PC-9 (cell line): ENCODE data around the gene CCPG1. TPM values are rescaled to one million over a fixed set of nuclear protein-coding genes. Genes with fewer than 3 reads are reported as not detected.

Source experiments
- BruUV-seq: library from RNA; stranded (reverse); fragments of 400-500 nt; replicated peaks from 2 replicates; lab custom pipeline; 2021; lab: Mats Ljungman, UMichigan
- CTCF ChIA-PET: fragments of 300-600 bp; sonication (Branson Sonifier 250); formaldehyde crosslinking; loops from one replicate; lab custom pipeline; 2022; ENCODE audit warnings: antibody characterized with exemption; lab: Charles Lee
- POLR2A ChIA-PET: fragments of 300-600 bp; sonication (Branson Sonifier 250); formaldehyde crosslinking; loops from one replicate; lab custom pipeline; 2022; ENCODE audit warnings: antibody characterized with exemption; ENCODE audit not compliant: unreplicated experiment; lab: Charles Lee
- DNase-seq, 2 experiments: peaks; one replicate each; pipeline versions ENCODE4 v3.0.0 to v3.0.0-alpha.2; 2015 to 2022; ENCODE audit warnings: mixed read lengths in 1 of 2
- H2AFZ ChIP-seq: fragments of 200-600 bp; sonication (generic); 2 replicates; pipeline ENCODE4 v1.8.1; 2017; ENCODE audit warnings: antibody characterized with exemption
- H3F3A ChIP-seq: fragments of 200-600 bp; sonication (generic); 2 replicates; pipeline ENCODE4 v1.8.1; 2017; ENCODE audit warnings: antibody characterized with exemption, mild to moderate bottlenecking, low read depth; ENCODE audit not compliant: insufficient read depth
- H3K27ac ChIP-seq: fragments of 200-600 bp; sonication (generic); 2 replicates; pipeline ENCODE4 v1.6.1; 2016; ENCODE audit warnings: mixed run types
- H3K27me3 ChIP-seq: fragments of 200-600 bp; sonication (generic); 2 replicates; pipeline ENCODE4 v1.6.1; 2016; ENCODE audit warnings: low read depth, mixed run types; ENCODE audit not compliant: insufficient read depth
- H3K36me3 ChIP-seq: fragments of 200-600 bp; sonication (generic); 2 replicates; pipeline ENCODE4 v1.6.1; 2016; ENCODE audit warnings: low read depth, mixed run types
- H3K4me1 ChIP-seq: fragments of 200-600 bp; sonication (generic); replicated peaks from 2 replicates; pipeline ENCODE4 v1.6.1; 2016; ENCODE audit warnings: mixed run types; ENCODE audit not compliant: insufficient read depth
- H3K4me2 ChIP-seq: fragments of 200-600 bp; sonication (generic); 2 replicates; pipeline ENCODE4 v1.6.1; 2017; ENCODE audit warnings: mixed run types
- H3K4me3 ChIP-seq: fragments of 200-600 bp; sonication (generic); 2 replicates; pipeline ENCODE4 v1.6.1; 2016; ENCODE audit warnings: mixed run types
- H3K79me2 ChIP-seq: fragments of 200-600 bp; sonication (generic); 2 replicates; pipeline ENCODE4 v1.6.1; 2017; ENCODE audit warnings: low read depth, mixed run types
- H3K9me2 ChIP-seq: fragments of 200-600 bp; sonication (generic); 2 replicates; pipeline ENCODE4 v1.8.1; 2017; ENCODE audit warnings: mild to moderate bottlenecking; ENCODE audit not compliant: insufficient read depth
- H3K9me3 ChIP-seq: fragments of 200-600 bp; sonication (generic); 2 replicates; pipeline ENCODE4 v1.8.1; 2016; ENCODE audit warnings: low read depth; ENCODE audit not compliant: insufficient read depth
- H4K20me1 ChIP-seq: fragments of 200-600 bp; sonication (generic); 2 replicates; pipeline ENCODE4 v1.8.1; 2017; ENCODE audit not compliant: insufficient read depth
- EZH2 ChIP-seq: fragments of 200-600 bp; sonication (generic); IDR thresholded peaks from 2 replicates; pipeline ENCODE4 v1.8.0; 2017; ENCODE audit warnings: antibody characterized with exemption, low read depth
- intact Hi-C: fragments of 100-400 bp; cut with micrococcal nuclease; formaldehyde crosslinking; loops from one replicate; pipeline ENCODE4 v1.10.0; 2022; ENCODE audit not compliant: unreplicated experiment
- total RNA-seq: library from RNA; stranded (reverse); gene quantifications from 2 replicates; pipeline ENCODE4 v1.2.3, GENCODE V29; 2021
- TF ChIP-seq, protein P1 (sequence below): fragments of 200-600 bp; sonication (generic); conservative IDR thresholded peaks from 2 replicates; pipeline ENCODE4 v1.6.1; 2017; ENCODE audit warnings: mixed run types, antibody characterized with exemption, mild to moderate bottlenecking, moderate library complexity

The CCPG1 gene
- total RNA-seq, 1 experiment from 2014 or later = 26.3 TPM

GRCh38 chr15:55387027-55387426, 21.1 kb downstream of the CCPG1 start:
- Histone ChIP-seq H3K79me2 (no peaks in the 10 kb centered on the region), H3K4me1 (peaks cover 14% of the 10 kb centered on the region), H3K27ac (no peak overlapping the region), H3K4me3 (no peak overlapping the region), H3K9me2 (no peaks in the 10 kb centered on the region), H3K27me3 (no peaks in the 10 kb centered on the region), H4K20me1 (no peaks in the 10 kb centered on the region), H2AFZ (no peak overlapping the region), H3F3A (peaks cover 4% of the 10 kb centered on the region; the same call in 1 of the 2 replicates), H3K36me3 (no peaks in the 10 kb centered on the region), H3K9me3 (no peaks in the 10 kb centered on the region), H3K4me2 (no peak overlapping the region)
- BruUV-seq = no TSS peak
- POLR2A ChIA-PET = no interaction called here
- CTCF ChIA-PET = no interaction called here
- TF ChIP-seq EZH2 = no peak
- TF ChIP-seq, protein P1, sequence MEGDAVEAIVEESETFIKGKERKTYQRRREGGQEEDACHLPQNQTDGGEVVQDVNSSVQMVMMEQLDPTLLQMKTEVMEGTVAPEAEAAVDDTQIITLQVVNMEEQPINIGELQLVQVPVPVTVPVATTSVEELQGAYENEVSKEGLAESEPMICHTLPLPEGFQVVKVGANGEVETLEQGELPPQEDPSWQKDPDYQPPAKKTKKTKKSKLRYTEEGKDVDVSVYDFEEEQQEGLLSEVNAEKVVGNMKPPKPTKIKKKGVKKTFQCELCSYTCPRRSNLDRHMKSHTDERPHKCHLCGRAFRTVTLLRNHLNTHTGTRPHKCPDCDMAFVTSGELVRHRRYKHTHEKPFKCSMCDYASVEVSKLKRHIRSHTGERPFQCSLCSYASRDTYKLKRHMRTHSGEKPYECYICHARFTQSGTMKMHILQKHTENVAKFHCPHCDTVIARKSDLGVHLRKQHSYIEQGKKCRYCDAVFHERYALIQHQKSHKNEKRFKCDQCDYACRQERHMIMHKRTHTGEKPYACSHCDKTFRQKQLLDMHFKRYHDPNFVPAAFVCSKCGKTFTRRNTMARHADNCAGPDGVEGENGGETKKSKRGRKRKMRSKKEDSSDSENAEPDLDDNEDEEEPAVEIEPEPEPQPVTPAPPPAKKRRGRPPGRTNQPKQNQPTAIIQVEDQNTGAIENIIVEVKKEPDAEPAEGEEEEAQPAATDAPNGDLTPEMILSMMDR = no peak
- intact Hi-C loops = no loop called here
- no peak for DNase-seq

GRCh38 chr15:55383687-55384086, 24.5 kb downstream of the CCPG1 start:
- Histone ChIP-seq H3K4me3 (no peak overlapping the region), H3K4me1 (peaks cover 3% of the 10 kb centered on the region; the same call in 1 of the 2 replicates), H4K20me1 (no peaks in the 10 kb centered on the region), H3K9me2 (no peaks in the 10 kb centered on the region), H3K4me2 (no peak overlapping the region), H3K27ac (no peak overlapping the region), H3K36me3 (no peaks in the 10 kb centered on the region), H3K9me3 (no peaks in the 10 kb centered on the region), H2AFZ (no peak overlapping the region), H3F3A (no peaks in the 10 kb centered on the region; the same call in 1 of the 2 replicates), H3K79me2 (no peaks in the 10 kb centered on the region), H3K27me3 (no peaks in the 10 kb centered on the region)
- ChIA-PET CTCF (no interaction called here), POLR2A (no interaction called here)
- intact Hi-C loops = no loop called here
- TF ChIP-seq, protein P1 = no peak
- no peak for TF ChIP-seq EZH2
- no TSS peak for BruUV-seq
- DNase-seq = no peak

DNA sequence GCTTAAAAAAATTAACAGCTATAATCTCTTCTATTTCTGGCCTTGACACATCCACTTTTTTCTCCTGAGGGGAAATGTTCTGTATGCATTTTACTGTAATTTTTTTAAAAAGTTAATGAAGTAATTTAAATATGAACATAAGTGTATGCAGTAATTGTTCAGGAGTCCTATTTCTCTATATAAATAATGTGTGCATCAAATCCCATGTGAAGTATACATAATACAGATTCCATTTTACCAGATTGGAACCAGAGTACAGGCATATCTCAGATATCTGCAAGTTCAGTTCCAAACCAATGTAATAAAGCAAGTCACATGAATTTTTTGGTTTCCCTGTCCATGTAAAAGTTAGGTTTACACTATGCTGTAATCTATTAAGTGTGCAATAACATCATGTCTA, 26.6 kb downstream of the CCPG1 start:
- TF ChIP-seq, protein P1 = no peak
- TF ChIP-seq EZH2 = no peak
- H4K20me1 ChIP-seq = no peaks in the 10 kb centered on the region
- no peaks in the 10 kb centered on the region for H3K79me2 ChIP-seq
- CTCF ChIA-PET = interaction anchor here (0.6 kb wide), 1 partner anchor 42 kb away, joined by 3 read pairs; no protein-coding TSS in a partner anchor
- DNase-seq = no peak
- H3F3A ChIP-seq = no peaks in the 10 kb centered on the region
- no peaks in the 10 kb centered on the region for H3K36me3 ChIP-seq
- BruUV-seq = no TSS peak
- no peaks in the 10 kb centered on the region for H3K9me2 ChIP-seq
- intact Hi-C loops = no loop called here
- H3K4me2 ChIP-seq = no peak overlapping the region
- no peaks in the 10 kb centered on the region for H3K9me3 ChIP-seq
- POLR2A ChIA-PET = no interaction called here
- no peaks in the 10 kb centered on the region for H3K27me3 ChIP-seq
- no peak overlapping the region for H3K27ac ChIP-seq
- no peaks in the 10 kb centered on the region for H3K4me1 ChIP-seq
- H2AFZ ChIP-seq = no peak overlapping the region
- H3K4me3 ChIP-seq = no peak overlapping the region
